A673 (cell line): ENCODE results near the gene P2RX3.

ENCODE experiments used
- CTCF ChIP-seq: fragments of 300-800, 200-600 bp; sonication (generic); conservative IDR thresholded peaks from 2 replicates; pipeline ENCODE4 v1.5.1; 2017; ENCODE audit warnings: low read depth, mild to moderate bottlenecking, antibody characterized with exemption, low read length, moderate library complexity, mixed read lengths
- EZH2 ChIP-seq: fragments of 200-600 bp; sonication (generic); IDR thresholded peaks from 2 replicates; pipeline ENCODE4 v1.6.1; 2017; ENCODE audit warnings: borderline replicate concordance, low read depth, mild to moderate bottlenecking, mixed read lengths, antibody characterized with exemption, low read length; ENCODE audit not compliant: poor library complexity, severe bottlenecking

DNA sequence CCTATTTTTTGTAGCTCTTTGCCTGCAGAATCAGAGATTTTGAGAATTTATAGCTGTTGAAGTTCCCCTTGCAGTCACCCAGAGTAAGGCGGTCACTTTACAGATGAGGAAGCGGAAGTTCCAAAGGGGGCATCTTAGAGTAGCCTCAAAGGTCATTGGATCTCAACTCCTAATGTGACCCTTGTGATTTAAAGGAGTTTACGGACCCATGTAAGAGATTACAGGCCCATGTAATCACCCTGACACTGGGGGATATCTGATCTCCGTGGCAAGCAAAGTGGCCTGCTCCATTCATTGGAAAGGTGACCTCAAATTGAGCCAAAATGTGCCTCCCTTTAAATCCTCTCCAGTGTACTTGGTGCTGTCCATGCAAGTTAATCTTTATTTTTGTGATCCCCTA, 15.7 kb downstream of the P2RX3 start:
- TF ChIP-seq EZH2 (no peak), CTCF (no peak)
